ENCODE results near the gene STMN1.

Gene STMN1

DNA sequence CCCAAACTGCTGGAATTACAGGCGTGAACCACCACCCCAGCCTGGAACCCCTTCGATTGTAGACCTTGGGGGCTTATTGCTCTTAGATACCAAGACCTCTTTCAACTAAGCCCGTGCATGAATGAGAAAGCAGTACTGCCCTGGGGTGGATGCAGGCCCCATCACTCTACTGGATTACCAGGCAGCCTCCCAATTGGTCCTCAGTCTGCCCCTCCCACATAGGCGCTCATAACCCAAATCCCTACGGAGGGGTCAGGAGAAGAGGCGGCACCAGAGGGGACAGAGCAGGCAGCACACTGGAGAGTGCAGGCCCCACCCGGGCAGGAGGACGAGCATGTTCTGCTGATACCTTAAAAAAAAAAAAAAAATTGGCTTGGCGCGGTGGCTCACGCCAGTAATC is 12.4 kb upstream of the STMN1 start:
- no peak for DNase-seq

- DNase-seq = no peak
Measured at GRCh38 chr1:25917996-25918395, 11.8 kb upstream of the STMN1 start.

GRCh38 chr1:25916460-25916859 is 10.2 kb upstream of the STMN1 start:
- no peak for DNase-seq

- no peak for DNase-seq
Measured at GRCh38 chr1:25914074-25914995, 8.1 kb upstream of the STMN1 start.

GRCh38 chr1:25913206-25913605 is 7.0 kb upstream of the STMN1 start:
- no peak for DNase-seq

DNA sequence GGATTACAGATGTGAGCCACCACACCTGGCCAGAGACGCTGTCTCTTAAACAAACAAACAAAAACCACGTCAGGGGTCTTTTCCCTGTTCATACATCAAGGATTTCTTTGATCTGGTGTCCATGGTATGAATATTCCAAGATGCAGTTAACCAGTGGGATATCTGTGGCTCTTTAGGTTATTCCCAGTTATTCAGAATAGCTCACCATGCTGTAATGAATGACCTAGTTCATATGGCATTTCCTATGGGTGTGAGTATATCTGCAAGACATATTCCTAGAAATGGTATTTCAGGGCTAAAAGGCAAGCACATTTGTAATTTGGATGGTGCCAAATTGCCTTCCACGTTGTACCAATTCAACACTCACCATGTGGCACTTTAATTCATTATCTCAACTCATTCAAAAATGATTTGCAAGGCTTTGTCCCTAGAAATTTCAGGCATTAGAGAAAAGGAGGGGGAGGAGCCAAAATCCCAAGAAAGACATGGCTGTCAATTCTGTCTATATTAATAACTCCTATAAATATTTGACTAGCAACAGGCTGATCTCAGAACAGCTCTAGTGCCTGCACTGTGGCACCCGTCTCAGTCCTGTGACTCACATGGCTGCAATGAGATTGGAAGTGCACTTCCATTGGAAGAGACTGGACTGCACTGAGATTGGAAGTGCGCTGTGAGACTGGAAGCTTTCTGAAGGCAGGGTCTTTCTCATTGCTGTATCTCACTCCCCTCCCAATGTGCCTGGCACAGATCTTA is 6.0 kb upstream of the STMN1 start:
- DNase-seq = no peak

- no peak for DNase-seq
Measured at GRCh38 chr1:25911162-25911561, 4.9 kb upstream of the STMN1 start.

DNA sequence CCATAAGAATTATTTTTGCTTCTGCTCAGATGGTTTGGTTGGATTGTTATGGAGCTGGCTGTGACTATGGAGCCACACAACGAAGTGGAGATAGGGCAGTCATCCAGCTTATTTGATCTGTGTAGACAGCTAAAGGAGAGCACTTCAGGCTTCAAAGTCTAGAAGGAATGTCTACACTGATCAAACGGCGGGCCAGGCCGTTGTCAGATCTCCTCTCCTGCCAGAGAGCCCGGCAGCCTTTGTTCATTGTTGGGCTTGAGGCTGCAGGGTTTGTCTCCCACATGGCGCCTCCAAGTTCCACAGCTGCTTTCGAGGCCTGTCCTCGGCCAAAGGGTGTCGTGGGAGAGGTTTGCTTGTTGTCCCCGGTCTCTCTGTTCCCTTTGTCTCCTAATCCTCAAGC is 2.8 kb upstream of the STMN1 start:
- DNase-seq = no peak

GRCh38 chr1:25908161-25908560 is 1.9 kb upstream of the STMN1 start:
- no peak for DNase-seq

DNA sequence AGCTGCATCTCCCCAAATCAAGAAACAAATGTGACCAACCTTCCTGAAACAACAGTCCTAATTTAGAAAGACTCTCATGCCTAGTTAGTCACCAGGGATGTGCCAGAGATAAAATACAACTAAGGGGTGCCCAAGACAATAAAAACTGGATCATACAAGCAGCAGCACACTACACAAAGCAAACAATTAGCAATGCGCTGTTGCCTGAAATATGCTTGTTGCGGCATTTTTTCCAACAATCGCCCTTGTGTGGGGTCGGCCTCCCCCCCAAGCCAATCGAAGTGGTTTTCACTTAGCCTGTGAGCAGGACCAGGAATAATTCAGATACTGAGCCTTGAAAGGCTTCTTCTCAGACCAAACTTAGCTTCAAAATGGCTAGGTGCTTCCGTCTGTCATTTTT is 1.4 kb upstream of the STMN1 start:
- DNase-seq = no peak

DNA sequence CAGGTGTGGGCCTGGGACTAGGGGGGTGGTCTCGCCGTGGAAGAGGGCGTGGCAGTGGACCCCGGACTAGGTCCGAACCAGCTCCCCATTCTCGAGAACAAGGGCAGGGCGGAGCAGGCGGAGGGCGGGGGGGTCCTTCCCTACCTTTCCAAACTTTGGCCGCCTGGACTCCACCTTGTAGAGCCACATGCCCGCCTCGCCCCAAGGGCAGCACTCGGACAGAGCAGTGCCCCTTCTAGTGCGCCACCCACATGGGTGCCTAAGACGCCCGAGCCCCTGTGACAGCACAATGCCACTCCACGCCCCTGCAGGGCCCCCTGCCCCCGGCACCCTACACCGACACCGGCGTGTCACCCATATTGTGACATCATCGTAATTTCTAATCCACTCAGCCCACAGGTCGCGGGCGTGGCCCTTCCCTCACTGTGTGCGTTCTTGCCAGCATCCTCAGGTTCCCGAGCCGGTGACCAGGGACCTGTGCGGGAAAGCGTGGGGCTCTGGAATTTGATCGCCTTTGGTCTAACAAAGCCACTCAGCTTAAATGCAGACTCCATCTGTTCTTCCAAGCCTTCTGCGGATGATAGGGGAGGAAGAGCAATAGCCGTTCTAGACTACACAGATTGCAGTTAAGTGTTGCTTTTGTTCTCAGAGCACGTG is 553 bp upstream of the STMN1 start:
- no peak for DNase-seq

GRCh38 chr1:25904943-25905679 is 1.1 kb downstream of the STMN1 start:
- DNase-seq = peak; percentile 83

DNA sequence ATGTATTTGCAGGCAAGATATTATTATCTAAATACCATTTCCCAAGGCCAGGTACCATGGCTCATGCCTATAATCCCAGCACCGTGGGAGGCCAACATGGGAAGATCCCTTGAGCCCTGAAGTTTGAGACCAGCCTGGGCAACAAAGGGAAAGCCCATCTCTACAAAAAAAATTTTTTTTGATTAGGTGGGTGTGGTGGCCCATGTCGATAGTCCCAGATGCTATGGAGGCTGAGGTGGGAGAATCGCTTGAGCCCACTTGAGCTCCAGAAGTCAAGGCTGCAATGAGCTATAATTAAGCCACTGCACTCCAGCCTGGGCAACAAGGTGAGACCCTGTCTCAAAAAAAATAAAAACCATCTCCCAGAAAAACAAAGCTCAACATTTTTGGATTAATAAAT is 2.2 kb downstream of the STMN1 start:
- DNase-seq = no peak

DNA sequence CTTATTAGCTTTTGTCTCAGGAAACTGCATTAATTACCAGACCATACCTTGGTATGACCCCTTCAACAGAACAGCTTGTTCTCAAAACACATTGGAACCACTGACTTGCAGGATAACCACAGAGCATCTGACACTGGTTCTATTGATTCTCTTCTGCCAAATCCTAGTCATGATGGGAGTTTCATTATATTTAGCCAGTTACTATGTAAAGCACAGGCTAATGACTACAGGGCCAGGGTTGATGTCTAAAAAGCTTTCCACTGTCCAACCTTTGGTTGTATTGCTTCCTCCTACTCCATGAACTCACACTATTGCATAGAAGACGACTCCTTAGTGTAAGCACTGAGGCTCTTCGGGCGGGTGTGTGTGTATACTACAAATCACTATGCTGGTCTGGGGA is 3.8 kb downstream of the STMN1 start:
- DNase-seq = no peak

GRCh38 chr1:25900219-25900618 is 6.0 kb downstream of the STMN1 start:
- DNase-seq = no peak

- no peak for DNase-seq
Measured at GRCh38 chr1:25899792-25900191, 6.4 kb downstream of the STMN1 start.

GRCh38 chr1:25898223-25899015 is 7.8 kb downstream of the STMN1 start:
- DNase-seq = no peak

- DNase-seq = no peak
Measured at GRCh38 chr1:25897754-25898153, 8.5 kb downstream of the STMN1 start.

DNA sequence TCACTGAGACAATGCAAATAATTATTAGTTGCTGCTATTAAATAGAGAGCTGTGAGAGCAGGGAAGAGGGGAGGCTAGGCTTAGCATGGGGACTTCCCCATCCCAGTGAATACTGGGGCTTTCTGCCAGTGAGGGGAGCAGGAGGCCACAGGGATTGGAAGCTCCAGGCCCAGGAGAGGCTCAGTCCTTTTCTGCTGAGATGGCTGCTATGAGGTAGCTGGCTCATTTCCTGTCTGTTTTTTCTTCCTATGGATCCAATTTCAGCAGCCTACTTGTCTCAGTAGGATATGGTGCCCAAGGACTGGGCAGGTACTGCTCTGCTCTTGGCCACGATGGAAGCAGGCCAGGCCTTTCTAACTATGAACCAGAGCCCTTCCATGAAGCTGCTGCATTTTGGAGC is 10.0 kb downstream of the STMN1 start:
- no peak for DNase-seq

GRCh38 chr1:25895365-25895990 is 10.7 kb downstream of the STMN1 start:
- DNase-seq = peak; percentile 76

DNA sequence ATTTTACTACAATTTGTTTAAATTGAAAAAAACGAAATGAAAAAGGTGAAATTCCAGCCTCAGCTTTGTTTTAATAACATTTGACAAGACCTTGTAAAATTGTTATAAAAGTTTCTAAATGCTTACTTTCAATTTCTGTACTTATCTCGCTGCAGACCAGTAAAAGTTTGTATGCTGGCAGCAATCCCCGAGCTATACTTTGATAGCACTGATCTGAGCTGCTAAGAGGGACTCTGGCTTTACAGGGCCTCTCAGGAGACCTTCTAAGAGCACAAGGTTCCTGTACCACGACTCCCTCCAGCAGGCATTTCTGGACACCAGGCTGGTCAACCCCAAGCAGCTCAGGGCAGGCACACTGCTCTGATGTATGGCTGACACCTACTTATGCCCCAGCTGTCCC is 13.1 kb downstream of the STMN1 start:
- no peak for DNase-seq

- DNase-seq = no peak
Measured at GRCh38 chr1:25891606-25892005, 14.6 kb downstream of the STMN1 start.
